Right hindlimb (tissue), 1 donor: ENCODE data around the gene ZFHX3.

Experiments
- DNase-seq: peaks from one replicate; pipeline ENCODE4 v3.0.0-alpha.2; 2018

ZFHX3 gene

DNA sequence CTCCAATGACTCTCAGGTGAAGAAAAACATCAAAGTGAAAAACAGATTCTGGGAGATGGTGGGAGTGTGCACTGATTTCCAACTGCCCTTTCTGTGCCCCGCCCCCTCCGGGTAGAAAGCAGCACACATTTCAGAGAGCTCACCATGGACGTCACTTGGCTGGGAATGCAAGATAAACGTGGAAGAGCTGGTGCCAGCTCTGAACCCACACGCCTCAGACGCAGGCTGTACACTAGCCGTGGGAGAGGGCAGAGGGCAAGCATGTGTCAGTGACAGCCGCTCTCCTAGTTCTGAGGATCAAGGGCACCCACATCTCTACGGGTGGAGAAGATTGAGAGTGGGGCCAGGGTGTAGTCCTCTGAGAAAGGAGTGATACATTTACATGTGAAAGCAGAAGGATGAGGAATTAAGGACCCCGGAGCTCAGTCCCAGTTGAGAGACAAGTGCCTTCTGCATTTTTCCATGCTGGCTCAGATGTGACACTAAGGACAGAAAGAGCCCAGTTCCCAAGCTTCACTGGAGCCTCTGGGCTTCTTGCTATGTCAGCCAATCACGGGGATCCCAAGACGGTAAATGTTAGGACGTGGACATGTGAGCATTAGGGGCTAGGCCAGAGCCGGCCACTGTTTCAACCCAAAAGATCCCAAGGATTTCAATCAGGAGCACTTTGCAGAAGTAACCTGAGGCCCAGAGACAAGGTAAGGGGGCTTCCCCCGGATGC, 101.3 kb downstream of the ZFHX3 start:
- DNase-seq, result no peak

DNA sequence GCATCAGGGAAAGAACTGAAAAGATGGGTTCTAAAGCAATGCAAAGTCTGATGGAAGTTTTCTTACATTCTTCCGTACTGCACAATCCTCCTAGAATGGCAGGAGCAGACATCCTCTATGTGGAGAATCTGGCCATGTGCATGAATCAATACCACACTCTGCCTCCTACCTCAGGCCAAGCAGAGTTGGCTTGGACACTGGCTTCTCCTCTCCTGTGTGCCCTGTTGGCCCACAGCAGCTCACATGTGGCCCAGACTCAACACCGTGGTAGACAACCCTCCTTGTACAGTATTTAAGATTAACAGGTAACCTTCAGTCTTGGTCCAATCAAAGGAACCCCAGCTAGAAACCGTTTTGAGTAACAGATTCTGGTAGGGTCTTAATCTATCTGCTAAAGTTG, 101.9 kb downstream of the ZFHX3 start:
- DNase-seq, result no peak

DNA sequence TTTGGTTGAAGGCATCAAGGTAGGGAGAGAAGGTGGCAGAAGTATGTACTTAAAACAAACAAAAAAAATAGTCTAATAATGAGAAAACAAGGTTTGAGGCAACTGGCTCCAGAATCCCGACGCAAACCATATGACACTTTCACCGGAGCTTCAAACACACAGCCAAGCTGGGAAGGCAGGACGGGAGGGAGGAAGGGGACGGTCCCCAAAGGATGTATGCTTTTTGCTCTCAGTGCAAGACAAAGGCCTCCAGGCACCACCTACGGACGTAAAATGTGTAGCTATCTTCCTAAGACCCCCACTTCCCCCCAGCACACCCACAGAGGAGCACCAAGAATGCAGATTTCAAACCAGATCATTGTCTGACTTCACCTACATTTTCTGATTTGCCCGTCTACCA, 102.3 kb downstream of the ZFHX3 start:
- DNase-seq, result no peak

DNA sequence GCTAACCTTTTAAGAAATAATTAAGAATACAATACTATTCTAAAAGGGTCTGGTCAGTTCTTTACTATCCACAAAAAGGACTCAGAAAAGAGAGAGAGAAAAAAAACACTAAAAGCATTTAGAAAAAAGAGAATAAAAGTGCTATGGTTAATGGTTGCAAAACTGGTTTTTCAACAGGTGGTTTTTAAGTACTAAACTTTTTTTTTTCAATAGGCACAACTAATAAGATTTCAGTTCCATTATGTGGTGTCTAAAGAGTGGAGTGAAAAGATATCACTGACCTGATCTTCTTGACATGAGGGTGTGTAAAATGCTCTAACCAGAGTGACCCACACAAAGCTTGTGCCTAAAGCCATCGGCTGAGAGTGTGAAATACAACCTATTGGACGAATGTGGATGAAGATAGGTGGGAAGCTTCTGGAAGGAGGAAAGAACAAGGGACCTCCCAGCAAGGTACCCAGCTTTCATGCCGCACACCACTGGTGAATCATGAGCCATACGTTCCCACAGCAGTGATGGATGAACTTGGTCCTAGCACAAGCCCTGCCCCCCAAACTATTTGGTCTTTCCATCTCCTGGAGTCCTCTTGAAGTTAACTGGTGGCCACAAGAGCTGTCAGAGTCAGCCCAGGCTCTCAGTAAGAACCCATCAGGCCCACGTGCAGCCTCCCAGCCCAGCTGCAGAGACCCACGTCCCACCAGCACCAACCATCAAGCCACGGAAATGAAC, 103.0 kb downstream of the ZFHX3 start:
- DNase-seq, result no peak

DNA sequence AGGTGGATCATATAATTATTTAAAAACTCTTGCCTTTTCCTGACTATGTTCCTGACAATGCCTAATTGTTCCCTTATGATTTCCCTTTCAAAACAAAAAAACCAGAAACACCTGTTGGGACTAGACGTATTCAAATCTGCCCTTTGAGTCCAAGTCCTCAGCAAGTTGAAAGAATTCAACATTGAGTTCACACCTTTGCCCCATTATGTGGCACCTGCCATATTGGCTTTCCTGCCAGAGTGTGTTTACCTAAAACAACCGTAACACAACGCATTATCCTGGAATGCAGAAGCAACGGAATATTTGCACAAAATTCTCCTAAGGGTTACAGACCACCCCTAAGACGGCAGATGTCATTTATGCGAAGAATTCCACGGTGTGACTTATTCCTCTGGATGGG, 105.9 kb downstream of the ZFHX3 start:
- no peak for DNase-seq

DNA sequence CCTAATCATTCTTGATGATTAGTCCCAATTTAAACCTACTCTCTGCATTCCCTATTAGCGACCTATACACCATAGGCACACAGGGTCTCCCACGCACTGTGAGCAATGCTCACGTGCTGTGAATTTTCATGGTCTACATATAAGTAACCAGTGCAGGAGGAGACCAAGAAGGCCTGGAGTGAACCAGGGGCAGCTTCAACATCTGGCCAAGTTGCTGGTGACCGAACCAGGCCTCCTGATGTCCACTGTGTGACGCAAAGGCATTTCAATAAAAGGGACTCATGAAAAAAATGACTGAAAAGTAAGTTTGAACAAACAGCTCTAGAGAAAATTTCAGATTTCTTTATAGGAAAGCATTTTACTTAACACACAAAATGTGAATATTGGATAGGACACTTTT, 107.0 kb downstream of the ZFHX3 start:
- DNase-seq, result no peak

DNA sequence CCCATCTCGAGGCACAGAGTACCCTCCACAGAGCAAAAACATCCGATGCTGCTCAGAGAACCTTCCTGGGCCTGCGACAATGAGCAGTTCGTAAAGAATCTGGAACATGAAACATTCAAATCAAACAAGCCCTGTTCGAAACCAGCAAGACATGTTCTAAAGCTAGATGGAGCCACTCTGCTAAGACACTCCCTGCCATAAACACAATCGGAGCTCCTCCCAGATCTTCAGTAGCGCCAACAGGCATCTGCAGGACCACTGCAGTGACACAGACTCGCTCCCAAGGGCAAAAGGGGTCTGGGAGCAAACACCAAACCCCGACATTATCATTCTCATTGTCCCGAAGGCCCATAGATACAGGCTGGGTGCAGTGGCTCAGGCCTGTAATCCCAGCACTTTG, 108.7 kb downstream of the ZFHX3 start:
- DNase-seq, result peak; percentile 42

DNA sequence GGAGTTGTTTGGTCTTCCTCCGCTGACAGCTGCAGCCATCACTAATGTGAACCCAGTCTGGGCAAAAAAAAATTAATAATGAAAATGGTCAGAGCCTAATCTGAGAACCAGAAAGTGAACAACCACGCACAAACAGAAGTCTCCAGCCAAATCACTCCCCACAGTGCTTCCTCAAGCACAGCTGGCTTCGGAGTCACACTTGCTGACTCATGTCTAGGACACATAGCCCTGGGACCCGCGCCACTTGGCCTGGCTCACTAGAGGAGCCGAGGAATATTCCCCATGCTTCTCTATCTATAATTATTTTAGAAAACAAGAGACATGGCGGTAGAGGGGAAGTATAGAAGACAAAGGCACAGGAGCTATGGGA, 109.1 kb downstream of the ZFHX3 start:
- DNase-seq, result peak; percentile 91

DNA sequence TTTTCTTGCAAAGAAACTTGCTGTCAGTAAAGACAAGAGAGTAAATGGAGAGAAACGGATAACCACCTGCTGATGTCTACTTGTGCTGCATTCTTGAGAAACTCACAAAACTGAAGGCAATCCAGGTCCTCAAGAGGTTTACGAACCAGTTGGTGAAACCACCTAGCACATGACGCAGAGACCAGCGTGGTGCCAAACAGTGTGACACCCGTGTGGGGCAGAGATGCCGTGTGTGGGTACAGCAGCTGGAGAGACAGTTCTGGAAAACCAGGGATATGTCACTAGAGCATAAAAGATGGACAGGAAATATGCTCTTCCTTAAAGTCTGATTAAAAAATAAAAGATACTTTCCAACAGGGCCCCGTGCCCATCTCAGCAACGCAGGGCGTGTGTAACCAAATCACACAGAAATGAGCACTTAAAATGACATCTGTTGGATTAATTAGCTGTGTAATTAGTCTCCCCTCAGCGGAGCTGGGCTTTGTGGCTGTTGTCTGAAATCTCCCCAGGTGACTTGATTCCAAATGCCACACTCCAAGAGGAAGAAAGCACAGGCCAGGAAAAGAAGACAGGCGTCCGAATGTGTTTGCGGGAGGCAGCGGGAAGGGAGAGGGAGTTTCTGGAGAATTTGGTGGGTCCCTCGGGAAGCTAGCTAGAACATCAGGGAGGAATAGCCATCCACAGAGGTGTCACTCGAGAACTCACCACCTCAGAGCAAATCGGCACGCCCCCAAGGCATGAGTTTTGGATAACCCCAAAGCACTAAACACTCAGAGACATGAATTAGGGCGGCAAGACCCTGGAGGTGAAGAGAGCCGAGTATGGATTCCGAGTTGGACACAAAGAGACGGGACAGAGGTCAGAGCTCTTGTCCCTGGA, 109.8 kb downstream of the ZFHX3 start:
- DNase-seq, result no peak

DNA sequence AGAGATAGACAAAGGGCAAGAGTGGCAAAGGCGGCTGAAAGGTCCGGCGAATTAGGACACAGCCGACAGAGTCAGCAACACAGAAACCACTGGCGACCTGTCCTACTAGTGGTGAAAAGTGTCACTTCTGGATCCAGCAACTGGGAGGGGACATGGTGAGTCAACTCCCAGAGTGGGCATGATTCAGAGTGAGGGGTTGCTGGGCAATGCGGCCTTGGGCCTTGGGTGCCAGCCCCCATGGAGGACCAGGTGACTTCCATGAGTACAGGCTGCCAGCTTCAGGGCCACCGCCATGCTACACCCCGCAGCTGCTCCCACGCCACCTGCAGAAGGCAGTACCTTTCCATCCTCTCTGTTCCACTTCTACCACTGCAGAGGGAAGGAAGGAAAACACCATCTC, 110.6 kb downstream of the ZFHX3 start:
- DNase-seq, result no peak

DNA sequence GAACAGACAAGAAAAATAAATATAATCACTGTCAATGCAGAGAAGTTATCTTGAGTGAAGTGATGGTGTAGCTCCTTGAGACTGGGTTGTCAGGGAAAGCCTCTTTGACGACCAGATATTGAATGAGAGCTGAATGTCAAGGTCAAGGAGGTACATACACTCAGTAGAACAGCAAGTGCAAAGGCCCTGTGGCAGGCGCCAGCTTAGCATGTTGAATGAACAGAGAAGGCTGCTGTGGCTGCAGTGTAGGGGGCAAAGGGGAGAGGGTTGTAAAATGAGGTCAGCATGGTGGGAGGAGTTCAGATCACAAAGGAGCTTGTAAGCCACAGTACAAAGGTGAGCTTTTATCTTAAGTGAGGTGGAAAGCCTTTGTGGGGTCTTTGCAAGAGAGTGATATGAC, 111.5 kb downstream of the ZFHX3 start:
- DNase-seq, result no peak

DNA sequence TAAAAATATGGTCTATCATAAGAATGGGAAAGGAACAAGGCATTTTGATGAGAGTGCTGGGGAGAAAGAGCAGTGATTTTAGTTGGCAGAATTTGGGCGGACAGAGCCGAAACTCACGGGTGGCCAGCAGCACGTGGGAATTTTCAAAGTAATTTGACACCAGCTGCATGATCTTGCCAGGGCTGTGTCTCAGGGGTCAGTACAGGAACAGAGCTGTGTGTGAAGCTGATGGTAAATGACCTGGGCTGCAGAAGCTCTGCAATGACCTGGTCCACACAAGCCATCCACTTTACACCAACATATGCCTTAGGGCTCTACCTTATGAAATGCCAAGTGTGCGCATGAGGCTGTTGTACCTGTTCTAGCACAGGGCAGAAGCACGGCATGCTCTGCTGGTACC, 112.0 kb downstream of the ZFHX3 start:
- no peak for DNase-seq

DNA sequence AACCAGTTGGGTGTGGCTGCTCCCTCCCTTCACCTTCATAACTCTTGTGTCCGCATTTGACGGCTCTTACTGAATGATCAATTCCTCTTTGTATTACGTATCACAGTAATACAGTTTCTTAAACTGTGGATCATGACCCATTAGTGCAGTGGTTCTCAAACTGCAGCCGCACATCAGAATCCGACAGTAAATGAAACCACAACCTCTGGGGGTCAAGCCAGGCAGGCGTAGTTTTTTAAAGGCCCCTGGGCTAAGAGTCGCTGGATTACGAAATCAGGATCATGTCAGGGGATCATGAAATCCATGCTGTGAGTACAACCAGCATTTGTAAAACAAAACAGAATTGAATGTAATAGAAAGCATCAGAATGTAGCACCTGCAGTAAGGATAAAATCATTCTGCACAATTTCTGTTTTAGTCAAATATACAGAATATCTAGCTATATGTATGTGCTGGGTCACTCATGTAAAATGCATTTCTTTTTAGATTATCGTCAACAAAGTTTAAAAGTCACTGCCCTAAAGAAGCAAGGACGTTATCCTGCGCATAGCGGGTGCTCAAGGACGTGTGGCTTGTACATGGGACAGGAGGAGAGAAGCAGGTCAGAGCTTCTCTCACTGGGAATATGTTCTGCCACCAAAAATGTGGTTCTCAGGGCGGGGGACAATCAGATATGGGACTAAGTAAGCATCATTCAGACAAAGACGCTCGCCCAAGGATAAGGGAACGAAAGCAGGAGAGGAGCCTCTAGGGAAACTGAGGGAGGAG, 113.1 kb downstream of the ZFHX3 start:
- DNase-seq, result no peak

DNA sequence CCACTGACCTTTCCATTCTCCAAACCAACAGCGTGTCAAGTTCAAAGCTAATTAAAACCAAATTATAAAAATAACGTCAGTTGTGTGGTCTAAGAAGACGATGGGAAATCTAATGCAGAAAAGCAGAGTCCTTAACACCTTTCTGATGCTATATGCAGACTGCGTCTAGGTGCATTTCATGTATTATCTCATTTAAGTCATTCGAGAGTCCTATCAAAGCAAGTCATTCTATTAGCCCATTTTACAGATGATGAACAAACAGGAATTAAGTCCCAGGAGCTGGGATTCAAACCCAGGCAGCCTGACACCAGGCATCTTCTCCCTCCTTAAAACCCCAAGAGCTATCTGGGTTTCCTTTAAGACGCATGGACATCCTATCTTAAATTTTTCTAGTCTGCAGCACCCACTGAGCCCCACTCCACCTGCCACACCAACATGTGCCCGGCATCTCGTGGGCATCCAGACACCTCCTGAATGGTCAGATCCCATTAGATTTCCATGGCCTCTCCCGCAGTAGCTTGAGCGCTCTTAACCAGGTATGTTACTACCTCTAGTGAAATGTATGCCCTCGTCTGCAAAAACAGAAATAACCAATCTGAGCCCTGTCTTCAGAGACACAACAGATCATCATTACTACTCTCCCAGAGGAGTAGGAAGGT, 115.1 kb downstream of the ZFHX3 start:
- no peak for DNase-seq

DNA sequence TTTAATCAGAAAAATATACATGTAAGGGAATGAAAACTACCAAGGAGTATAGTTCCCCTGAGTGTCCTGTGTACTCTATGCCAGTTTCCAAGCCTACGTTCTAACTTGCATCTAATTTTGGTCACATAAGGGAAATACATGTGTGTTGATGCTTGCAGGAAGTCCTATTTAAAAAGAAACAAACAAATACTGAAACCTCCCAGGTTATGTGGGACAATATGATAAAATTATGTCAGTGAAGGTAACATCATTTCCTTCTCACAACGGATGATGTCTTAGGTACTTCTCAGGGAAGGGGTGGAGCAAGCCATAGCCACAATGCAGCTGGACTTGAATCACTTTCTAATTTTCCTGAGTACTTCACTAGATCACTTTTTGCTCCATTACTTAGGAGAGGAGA, 115.9 kb downstream of the ZFHX3 start:
- DNase-seq, result no peak

DNA sequence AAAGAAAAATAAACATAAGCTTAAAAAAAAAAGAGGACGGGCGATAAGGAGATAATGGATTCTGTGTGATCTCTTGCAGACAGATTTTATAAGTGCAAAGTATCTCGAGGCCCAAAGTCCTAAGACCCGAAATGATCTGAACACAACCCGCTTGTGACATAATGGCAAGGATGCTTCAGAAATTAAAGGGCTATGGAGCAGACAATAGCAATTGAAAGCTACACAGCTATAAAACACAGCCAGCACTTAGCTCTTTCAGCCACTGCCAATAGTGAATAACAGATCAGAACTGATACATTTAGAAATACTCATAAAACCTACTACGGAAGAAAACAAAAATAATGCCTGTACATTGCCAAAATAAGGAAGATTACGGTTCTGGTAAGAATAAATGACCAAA, 117.5 kb downstream of the ZFHX3 start:
- DNase-seq, result no peak

DNA sequence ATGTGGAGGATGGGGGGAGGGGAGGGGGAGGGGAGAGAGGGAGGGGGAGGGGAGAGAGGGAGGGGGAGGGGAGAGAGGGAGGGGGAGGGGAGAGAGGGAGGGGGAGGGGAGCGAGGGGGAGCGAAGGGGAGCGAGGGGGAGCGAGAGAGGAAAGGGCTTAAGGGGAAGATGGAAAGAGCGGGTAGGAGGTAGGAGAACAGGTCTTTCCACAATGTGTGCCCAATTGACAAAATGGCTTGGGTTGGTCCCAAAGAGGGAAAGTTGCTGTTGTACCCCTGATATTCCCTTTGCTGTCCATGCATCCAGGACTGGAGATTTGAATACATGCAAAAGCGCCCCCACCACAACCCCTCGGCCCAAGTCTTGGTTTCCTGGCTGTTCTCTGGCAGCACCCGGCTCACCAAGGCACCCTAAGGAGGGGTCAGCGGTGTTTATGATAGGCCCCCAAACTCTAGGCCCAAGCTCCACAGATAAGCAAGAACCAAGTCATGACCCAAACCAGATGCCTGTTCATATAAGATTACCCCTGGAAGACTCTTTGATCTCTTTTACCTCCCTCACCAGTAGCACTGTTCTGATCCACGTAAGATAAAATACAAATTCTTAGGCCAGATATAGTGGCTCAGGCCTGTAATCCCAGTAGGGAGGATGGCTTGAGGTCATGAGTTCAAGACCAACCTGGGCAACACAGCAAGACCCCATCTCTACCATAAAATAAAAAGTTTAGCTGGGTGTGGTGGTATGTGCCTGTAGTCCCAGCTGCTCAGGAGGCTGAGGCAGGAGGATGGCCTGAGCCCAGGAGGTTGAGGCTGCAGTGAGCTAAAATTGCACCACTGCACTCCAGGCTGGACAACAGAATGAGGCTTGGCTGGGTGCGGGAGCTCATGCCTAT, 119.6 kb downstream of the ZFHX3 start:
- no peak for DNase-seq

DNA sequence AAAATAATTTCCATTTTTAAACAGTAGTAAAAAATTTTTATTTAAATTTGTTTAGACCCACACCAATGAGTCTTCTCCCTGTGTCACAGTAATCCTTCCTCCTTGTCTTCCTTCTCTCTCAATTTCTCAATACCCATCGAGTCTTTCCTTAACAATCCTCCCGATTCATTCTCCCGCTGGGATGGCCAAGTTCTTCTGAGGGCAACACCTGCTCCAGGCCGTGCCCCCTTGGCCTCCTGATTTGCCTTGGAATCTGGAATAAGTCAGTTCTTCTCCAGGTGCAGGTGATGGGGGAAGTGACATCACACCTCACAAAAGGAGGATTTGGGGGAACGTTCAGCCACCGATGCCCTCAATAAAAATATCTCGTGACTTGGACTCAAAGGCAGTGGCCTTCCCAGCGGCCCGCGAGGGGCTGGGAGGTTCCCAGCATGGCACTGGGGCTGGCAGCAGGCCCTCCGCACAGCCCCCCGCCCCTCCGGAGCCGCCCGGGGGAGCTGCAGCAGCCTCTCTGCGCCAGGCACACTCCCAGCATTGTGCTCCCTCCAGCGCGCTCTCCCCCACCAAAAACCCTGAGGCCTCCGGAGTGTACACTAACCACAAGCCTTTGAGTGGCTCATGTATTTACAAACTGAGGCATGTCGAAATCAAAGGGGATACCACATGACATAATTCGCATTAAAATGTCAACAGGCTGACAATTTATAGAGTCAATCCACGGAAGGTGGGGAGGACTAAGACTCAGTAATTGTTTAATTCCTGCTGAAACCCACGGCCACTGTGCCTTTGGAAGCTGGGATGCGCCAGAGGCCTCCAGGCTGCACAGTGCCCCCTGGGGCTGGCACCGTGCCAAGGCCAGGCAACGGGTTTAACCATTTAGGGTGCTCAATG, 120.5 kb downstream of the ZFHX3 start:
- no peak for DNase-seq

DNA sequence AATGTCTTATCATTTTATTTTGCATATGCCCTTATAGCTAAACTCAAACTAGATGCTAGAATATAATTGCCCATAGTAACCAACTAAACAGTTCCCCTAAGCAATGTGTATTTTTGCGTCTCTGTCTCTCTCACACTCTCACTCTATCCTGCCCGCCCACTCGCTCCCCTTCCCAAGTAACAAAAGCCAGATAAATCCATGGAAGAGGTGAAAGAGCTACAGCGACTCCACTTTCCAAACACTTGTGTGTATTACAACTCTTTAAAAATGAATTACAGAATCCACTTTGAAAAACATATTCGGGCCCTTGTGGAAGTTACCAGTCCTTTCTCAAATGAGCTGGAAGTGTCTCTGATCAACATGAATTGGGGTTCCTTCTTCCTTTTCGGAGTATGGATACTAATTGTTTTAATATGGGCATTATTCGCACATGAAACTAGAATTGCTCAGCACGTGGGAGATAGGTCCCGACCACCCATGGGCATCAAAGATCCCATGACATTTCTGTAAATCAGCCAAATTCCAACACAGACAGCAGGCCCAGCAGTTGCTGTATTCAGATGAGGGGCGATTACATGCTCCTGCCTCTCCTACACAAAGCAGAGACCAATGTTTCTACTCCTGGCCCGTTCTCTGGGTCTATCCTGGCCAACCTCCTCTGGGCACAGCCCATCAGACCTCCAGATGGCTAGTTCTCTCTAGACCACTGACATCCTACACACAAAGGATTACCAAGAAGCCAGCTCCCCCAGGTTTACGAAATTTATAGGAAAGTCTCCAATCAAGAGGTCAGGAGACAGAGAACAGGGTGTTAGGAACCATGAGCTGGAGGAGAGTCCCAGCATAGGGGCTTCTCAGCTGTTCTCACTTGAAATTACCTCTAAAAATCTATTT, 121.5 kb downstream of the ZFHX3 start:
- no peak for DNase-seq
